ENCODE results near the gene ANXA2R.

ANXA2R gene

GRCh38 chr5:43016217-43016779, 23.8 kb downstream of the ANXA2R start:
- ATAC-seq (ENCODE audit: insufficient read depth, low read depth) (no peak), DNase-seq (no peak)
- Histone ChIP-seq H3K27me3 (ENCODE audit: insufficient read depth, low read length, poor library complexity) (no peaks in the 10 kb centered on the region), H3K4me2 (ENCODE audit: insufficient read depth, low read length) (peak overlapping the region; percentile 90), H3K4me1 (ENCODE audit: insufficient read depth, low read length) (peaks cover 46% of the 10 kb centered on the region), H3K36me3 (ENCODE audit: insufficient read depth, low read length) (0 out of 2 replicates have a peak, but pooled peaks cover 4% of the 10 kb centered on the region), H2AFZ (ENCODE audit: low read depth, low read length) (no peak overlapping the region), H4K20me1 (ENCODE audit: insufficient read depth, low read length) (no peaks in the 10 kb centered on the region), H3K9ac (ENCODE audit: low read depth, low read length) (peak overlapping the region; percentile 83), H3K4me3 (ENCODE audit: low read depth in 1 of 2, low read length in 2 of 2) (peak overlapping the region; percentile 61 to 69; a peak in 3 of 4 replicates), H3K27ac (ENCODE audit: low read length) (peak overlapping the region; percentile 95), H3K79me2 (ENCODE audit: insufficient read depth, low read length) (peaks cover 79% of the 10 kb centered on the region), H3K9me3 (ENCODE audit: insufficient read depth, low read length, severe bottlenecking) (no peaks in the 10 kb centered on the region)
- TF ChIP-seq CTCF (IDR thresholded peaks at IDR 0.05; ENCODE audit: borderline replicate concordance, extremely low read depth, low read length, poor library complexity, severe bottlenecking): no peak
- no peak for TF ChIP-seq EZH2 (IDR thresholded peaks at IDR 0.05; ENCODE audit: borderline replicate concordance, low read depth, low read length, severe bottlenecking)

GRCh38 chr5:43014522-43014921, 25.6 kb downstream of the ANXA2R start:
- H2AFZ ChIP-seq (ENCODE audit: low read depth, low read length): no peak overlapping the region
- ATAC-seq (ENCODE audit: insufficient read depth, low read depth): no peak
- no peaks in the 10 kb centered on the region for H3K9me3 ChIP-seq (ENCODE audit: insufficient read depth, low read length, severe bottlenecking)
- no peak overlapping the region for H3K9ac ChIP-seq (ENCODE audit: low read depth, low read length)
- TF ChIP-seq EZH2 (IDR thresholded peaks at IDR 0.05; ENCODE audit: borderline replicate concordance, low read depth, low read length, severe bottlenecking): no peak
- no peak for TF ChIP-seq CTCF (IDR thresholded peaks at IDR 0.05; ENCODE audit: borderline replicate concordance, extremely low read depth, low read length, poor library complexity, severe bottlenecking)
- H4K20me1 ChIP-seq (ENCODE audit: insufficient read depth, low read length): no peaks in the 10 kb centered on the region
- no peaks in the 10 kb centered on the region for H3K27me3 ChIP-seq (ENCODE audit: insufficient read depth, low read length, poor library complexity)
- H3K4me2 ChIP-seq (ENCODE audit: insufficient read depth, low read length): peak overlapping the region; percentile 90; the same call in 1 of the 2 replicates
- H3K27ac ChIP-seq (ENCODE audit: low read length): no peak overlapping the region
- no peak overlapping the region for H3K4me3 ChIP-seq (ENCODE audit: low read depth in 1 of 2, low read length in 2 of 2)
- DNase-seq: no peak
- peaks cover 80% of the 10 kb centered on the region for H3K79me2 ChIP-seq (ENCODE audit: insufficient read depth, low read length)
- 0 out of 2 replicates have a peak, but pooled peaks cover 4% of the 10 kb centered on the region for H3K36me3 ChIP-seq (ENCODE audit: insufficient read depth, low read length)
- peaks cover 52% of the 10 kb centered on the region for H3K4me1 ChIP-seq (ENCODE audit: insufficient read depth, low read length)

- peaks cover 79% of the 10 kb centered on the region for H3K79me2 ChIP-seq (ENCODE audit: insufficient read depth, low read length)
- peak overlapping the region; percentile 93 for H3K27ac ChIP-seq (ENCODE audit: low read length)
- H3K4me3 ChIP-seq (ENCODE audit: low read depth in 1 of 2, low read length in 2 of 2): peak overlapping the region in 1 of 2 experiments; percentile 68; a peak in 2 of 4 replicates
- H4K20me1 ChIP-seq (ENCODE audit: insufficient read depth, low read length): no peaks in the 10 kb centered on the region
- H3K4me2 ChIP-seq (ENCODE audit: insufficient read depth, low read length): peak overlapping the region; percentile 76
- peaks cover 52% of the 10 kb centered on the region for H3K4me1 ChIP-seq (ENCODE audit: insufficient read depth, low read length)
- H3K9ac ChIP-seq (ENCODE audit: low read depth, low read length): peak overlapping the region; percentile 68
- TF ChIP-seq CTCF (IDR thresholded peaks at IDR 0.05; ENCODE audit: borderline replicate concordance, extremely low read depth, low read length, poor library complexity, severe bottlenecking) (no peak), EZH2 (IDR thresholded peaks at IDR 0.05; ENCODE audit: borderline replicate concordance, low read depth, low read length, severe bottlenecking) (no peak)
- peaks cover 8% of the 10 kb centered on the region; the same call in 1 of the 2 replicates for H3K36me3 ChIP-seq (ENCODE audit: insufficient read depth, low read length)
- DNase-seq (no peak), ATAC-seq (ENCODE audit: insufficient read depth, low read depth) (no peak)
- no peaks in the 10 kb centered on the region for H3K9me3 ChIP-seq (ENCODE audit: insufficient read depth, low read length, severe bottlenecking)
- peak overlapping the region; percentile 45 for H2AFZ ChIP-seq (ENCODE audit: low read depth, low read length)
- no peaks in the 10 kb centered on the region for H3K27me3 ChIP-seq (ENCODE audit: insufficient read depth, low read length, poor library complexity)
Measured at GRCh38 chr5:43010935-43011315, 29.2 kb downstream of the ANXA2R start.
